H9 (cell line): Measurements from ENCODE around the gene NUMBL. TPM values are rescaled to one million over a fixed set of nuclear protein-coding genes. Genes with fewer than 3 reads are reported as not detected.

Experiments
- DNase-seq: peaks from one replicate; pipeline ENCODE4 v3.0.0-alpha.2; 2017
- H2AFZ ChIP-seq: one replicate; pipeline ENCODE4 v1.6.1; 2013; ENCODE audit warnings: mild to moderate bottlenecking, low read length, control low read depth, moderate library complexity
- H2AK5ac ChIP-seq: 2 replicates; pipeline ENCODE4 v1.6.1; 2013; ENCODE audit warnings: low read length, control low read depth, mixed read lengths; ENCODE audit not compliant: insufficient read length
- H2BK120ac ChIP-seq: one replicate; pipeline ENCODE4 v1.6.1; 2013; ENCODE audit warnings: low read depth, mild to moderate bottlenecking, low read length, control low read depth, inconsistent platforms; ENCODE audit not compliant: poor library complexity, severe bottlenecking
- H2BK12ac ChIP-seq: 2 replicates; pipeline ENCODE4 v1.6.1; 2013; ENCODE audit warnings: low read length, control low read depth, mixed read lengths, low read depth; ENCODE audit not compliant: insufficient read length
- H2BK15ac ChIP-seq: 2 replicates; pipeline ENCODE4 v1.6.1; 2013; ENCODE audit warnings: low read depth, low read length, control low read depth
- H2BK20ac ChIP-seq: one replicate; pipeline ENCODE4 v1.6.1; 2013; ENCODE audit warnings: low read depth, mild to moderate bottlenecking, low read length, control low read depth, inconsistent platforms; ENCODE audit not compliant: poor library complexity, severe bottlenecking
- H2BK5ac ChIP-seq: 2 replicates; pipeline ENCODE4 v1.6.1; 2013; ENCODE audit warnings: low read length, control low read depth, mixed read lengths; ENCODE audit not compliant: insufficient read length
- H3K14ac ChIP-seq: 2 replicates; pipeline ENCODE4 v1.6.1; 2013; ENCODE audit warnings: low read length, control low read depth; ENCODE audit not compliant: insufficient read depth
- H3K18ac ChIP-seq: 2 replicates; pipeline ENCODE4 v1.6.1; 2013; ENCODE audit warnings: low read depth, mild to moderate bottlenecking, mixed read lengths, low read length, control low read depth; ENCODE audit not compliant: insufficient read length
- H3K23ac ChIP-seq: 2 replicates; pipeline ENCODE4 v1.6.1; 2013; ENCODE audit warnings: low read length, control low read depth, mixed read lengths, low read depth; ENCODE audit not compliant: insufficient read length
- H3K23me2 ChIP-seq: 2 replicates; pipeline ENCODE4 v1.6.1; 2013; ENCODE audit warnings: low read depth, mild to moderate bottlenecking, mixed read lengths, low read length, control low read depth; ENCODE audit not compliant: insufficient read length, poor library complexity, severe bottlenecking
- H3K27ac ChIP-seq: 2 replicates; pipeline ENCODE4 v1.5.1; 2013; ENCODE audit warnings: low read length, control low read depth, mixed read lengths, low read depth; ENCODE audit not compliant: insufficient read length
- H3K27me3 ChIP-seq: 2 replicates; pipeline ENCODE4 v1.6.1; 2013; ENCODE audit warnings: low read length, control low read depth, inconsistent platforms; ENCODE audit not compliant: insufficient read depth
- H3K4ac ChIP-seq: 2 replicates; pipeline ENCODE4 v1.6.1; 2013; ENCODE audit warnings: low read depth, mild to moderate bottlenecking, control low read depth, inconsistent platforms, low read length, moderate library complexity
- H3K4me1 ChIP-seq: 2 replicates; pipeline ENCODE4 v1.6.1; 2013; ENCODE audit warnings: low read length, control low read depth, inconsistent platforms; ENCODE audit not compliant: insufficient read depth
- H3K4me2 ChIP-seq: 2 replicates; pipeline ENCODE4 v1.6.1; 2013; ENCODE audit warnings: low read length, control low read depth, mixed read lengths; ENCODE audit not compliant: insufficient read length, insufficient read depth
- H3K56ac ChIP-seq: 2 replicates; pipeline ENCODE4 v1.6.1; 2013; ENCODE audit warnings: low read depth, mild to moderate bottlenecking, mixed read lengths, low read length, control low read depth; ENCODE audit not compliant: insufficient read length
- H3K79me1 ChIP-seq: 2 replicates; pipeline ENCODE4 v1.6.1; 2013; ENCODE audit warnings: low read depth, mild to moderate bottlenecking, moderate library complexity, low read length, control low read depth, inconsistent platforms; ENCODE audit not compliant: insufficient read depth, poor library complexity, severe bottlenecking
- H3K79me2 ChIP-seq: 2 replicates; pipeline ENCODE4 v1.6.1; 2013; ENCODE audit warnings: low read length, control low read depth, inconsistent platforms; ENCODE audit not compliant: insufficient read depth
- H3K9ac ChIP-seq: 2 replicates; pipeline ENCODE4 v1.6.1; 2013; ENCODE audit warnings: low read length, control low read depth, mixed read lengths; ENCODE audit not compliant: insufficient read length; ENCODE audit errors: extremely low read depth
- H3K9me3 ChIP-seq: one replicate; pipeline ENCODE4 v1.6.1; 2013; ENCODE audit warnings: low read depth, low read length, inconsistent platforms; ENCODE audit not compliant: control insufficient read depth
- H3T11ph ChIP-seq: one replicate; pipeline ENCODE4 v1.6.1; 2013; ENCODE audit warnings: mild to moderate bottlenecking, low read length, control low read depth, inconsistent platforms
- H4K20me1 ChIP-seq: one replicate; pipeline ENCODE4 v1.6.1; 2013; ENCODE audit not compliant: control insufficient read depth, insufficient read length, insufficient read depth
- H4K5ac ChIP-seq: 2 replicates; pipeline ENCODE4 v1.6.1; 2013; ENCODE audit warnings: low read depth, mild to moderate bottlenecking, mixed read lengths, low read length, control low read depth; ENCODE audit not compliant: insufficient read length
- H4K8ac ChIP-seq: replicated peaks from 2 replicates; pipeline ENCODE4 v1.6.1; 2013; ENCODE audit warnings: low read length, control low read depth, mixed read lengths, low read depth; ENCODE audit not compliant: insufficient read length
- H4K91ac ChIP-seq: 2 replicates; pipeline ENCODE4 v1.6.1; 2013; ENCODE audit warnings: low read depth, mild to moderate bottlenecking, moderate library complexity, mixed read lengths, low read length, control low read depth; ENCODE audit not compliant: insufficient read length
- H3K27ac Mint-ChIP-seq, 3 experiments: 2 replicates in 2 of 3; 3 replicates in 1 of 3; pipeline ENCODE4 v1.8.0; 2020 to 2021; ENCODE audit warnings: mixed read lengths in 3 of 3, mild to moderate bottlenecking in 1 of 3, moderate library complexity in 1 of 3
- H3K27me3 Mint-ChIP-seq: 2 replicates; pipeline ENCODE4 v1.8.0; 2021; ENCODE audit warnings: low read depth, mild to moderate bottlenecking, moderate library complexity, mixed read lengths
- H3K36me3 Mint-ChIP-seq, 3 experiments: 2 replicates in 2 of 3; 3 replicates in 1 of 3; pipeline ENCODE4 v1.8.0; 2020 to 2021; ENCODE audit warnings: low read depth in 3 of 3, mixed read lengths in 3 of 3; ENCODE audit not compliant: insufficient read depth in 1 of 3
- H3K4me1 Mint-ChIP-seq, 2 experiments: 2 replicates each; pipeline ENCODE4 v1.8.0; 2020; ENCODE audit warnings: mixed read lengths in 2 of 2
- H3K4me3 Mint-ChIP-seq, 2 experiments: 2 replicates in 1 of 2; 3 replicates in 1 of 2; pipeline ENCODE4 v1.8.0; 2020 to 2021; ENCODE audit warnings: mild to moderate bottlenecking in 2 of 2, mixed read lengths in 2 of 2, moderate library complexity in 1 of 2
- H3K9me3 Mint-ChIP-seq, 2 experiments: 2 replicates in 1 of 2; 3 replicates in 1 of 2; pipeline ENCODE4 v1.8.0; 2020; ENCODE audit warnings: mild to moderate bottlenecking in 2 of 2, mixed read lengths in 2 of 2, moderate library complexity in 1 of 2
- WGBS: extraction: QIAGEN DNeasy Blood & Tissue Kit; methylation state at CpG from one replicate; pipeline ENCODE4 v1.1.7; 2013; ENCODE audit warnings: missing lambda C conversion rate, low lambda C conversion rate, mixed read lengths; ENCODE audit not compliant: insufficient read length; ENCODE audit errors: extremely low coverage; 5-methylcytosine and 5-hydroxymethylcytosine counted together
- total RNA-seq: library from RNA; stranded (reverse); gene quantifications from 2 replicates; pipeline ENCODE4 v1.2.1, GENCODE V29; 2021
- TF ChIP-seq, protein P1 (sequence below): fragments of 200-600 bp; sonication (generic); conservative IDR thresholded peaks from 3 replicates; pipeline ENCODE4 v1.8.0; 2021; ENCODE audit warnings: antibody characterized with exemption, mild to moderate bottlenecking

NUMBL gene
- total RNA-seq, 1 experiment from 2014 or later, result 34.5 TPM

DNA sequence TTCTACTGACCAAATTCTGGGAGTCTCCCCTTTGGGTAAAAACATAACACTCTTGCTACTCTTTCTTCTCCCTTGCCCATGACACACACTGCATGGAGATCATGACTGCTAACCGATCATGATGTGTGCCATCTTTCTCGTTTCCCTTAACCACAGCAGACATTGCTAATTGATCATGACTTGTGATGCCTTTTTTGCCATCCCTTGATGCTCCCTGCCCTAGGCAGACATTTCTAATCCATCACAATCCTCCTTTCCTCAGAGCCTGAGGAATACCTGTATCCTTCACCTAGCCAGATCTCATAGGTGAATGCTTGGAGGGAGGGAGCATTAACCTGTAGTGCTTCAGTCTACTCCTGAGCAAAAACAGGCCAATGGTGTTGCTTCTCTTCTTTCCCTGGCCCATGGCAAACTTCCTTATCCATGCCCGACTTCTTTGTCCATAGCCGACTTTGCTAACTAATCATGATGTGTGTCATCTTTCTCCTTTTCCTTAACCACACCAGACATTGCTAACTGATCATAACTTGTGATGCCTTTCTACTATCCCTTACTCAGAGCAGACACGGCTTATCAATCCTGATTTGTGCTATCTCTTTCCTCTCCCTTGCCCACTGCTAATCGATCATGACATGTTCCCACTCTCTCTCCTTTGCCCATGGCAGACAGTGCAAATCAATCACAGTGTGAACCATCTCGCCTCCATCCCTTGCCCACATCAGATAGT lies 17.7 kb downstream of the NUMBL start:
- no peaks in the 10 kb centered on the region for H3K9me3 ChIP-seq
- H3K23ac ChIP-seq, result no peak overlapping the region

More for the DNA sequence above, 17.7 kb downstream of the NUMBL start:
- Histone ChIP-seq H2BK120ac (no peak overlapping the region), H3K27me3 (no peaks in the 10 kb centered on the region), H3K79me1 (no peaks in the 10 kb centered on the region), H4K91ac (no peak overlapping the region), H2BK12ac (no peak overlapping the region), H3K14ac (no peak overlapping the region), H2BK15ac (no peak overlapping the region), H3K56ac (no peak overlapping the region), H3K23me2 (no peaks in the 10 kb centered on the region), H2AK5ac (no peak overlapping the region), H3K9ac (no peak overlapping the region), H2BK5ac (no peak overlapping the region), H3K4me1 (no peaks in the 10 kb centered on the region), H3K18ac (no peak overlapping the region), H3K4me2 (no peak overlapping the region), H2AFZ (no peak overlapping the region), H3T11ph (no peak overlapping the region), H4K20me1 (no peaks in the 10 kb centered on the region), H3K79me2 (no peaks in the 10 kb centered on the region), H4K5ac (no peak overlapping the region), H4K8ac (no peak overlapping the region), H3K27ac (no peak overlapping the region), H2BK20ac (no peak overlapping the region), H3K4ac (no peak overlapping the region)
- no peaks in the 10 kb centered on the region for H3K4me1 Mint-ChIP-seq
- no peak for DNase-seq
- H3K4me3 Mint-ChIP-seq, result no peak overlapping the region
- TF ChIP-seq, protein P1, sequence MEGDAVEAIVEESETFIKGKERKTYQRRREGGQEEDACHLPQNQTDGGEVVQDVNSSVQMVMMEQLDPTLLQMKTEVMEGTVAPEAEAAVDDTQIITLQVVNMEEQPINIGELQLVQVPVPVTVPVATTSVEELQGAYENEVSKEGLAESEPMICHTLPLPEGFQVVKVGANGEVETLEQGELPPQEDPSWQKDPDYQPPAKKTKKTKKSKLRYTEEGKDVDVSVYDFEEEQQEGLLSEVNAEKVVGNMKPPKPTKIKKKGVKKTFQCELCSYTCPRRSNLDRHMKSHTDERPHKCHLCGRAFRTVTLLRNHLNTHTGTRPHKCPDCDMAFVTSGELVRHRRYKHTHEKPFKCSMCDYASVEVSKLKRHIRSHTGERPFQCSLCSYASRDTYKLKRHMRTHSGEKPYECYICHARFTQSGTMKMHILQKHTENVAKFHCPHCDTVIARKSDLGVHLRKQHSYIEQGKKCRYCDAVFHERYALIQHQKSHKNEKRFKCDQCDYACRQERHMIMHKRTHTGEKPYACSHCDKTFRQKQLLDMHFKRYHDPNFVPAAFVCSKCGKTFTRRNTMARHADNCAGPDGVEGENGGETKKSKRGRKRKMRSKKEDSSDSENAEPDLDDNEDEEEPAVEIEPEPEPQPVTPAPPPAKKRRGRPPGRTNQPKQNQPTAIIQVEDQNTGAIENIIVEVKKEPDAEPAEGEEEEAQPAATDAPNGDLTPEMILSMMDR, result no peak
- no CpG with 5 or more reads among the region's 7 CpGs for WGBS
- peaks cover 20 to 48% (median 44%) of the 10 kb centered on the region in 3 experiments for H3K36me3 Mint-ChIP-seq
- H3K27ac Mint-ChIP-seq, result no peak overlapping the region
- H3K27me3 Mint-ChIP-seq, result no peaks in the 10 kb centered on the region; the same call in 1 of the 2 replicates
- no peaks in the 10 kb centered on the region for H3K9me3 Mint-ChIP-seq
